ENCODE results near the gene DPM3. TPM values are rescaled to one million over a fixed set of nuclear protein-coding genes. Genes with fewer than 3 reads are reported as not detected.

The DPM3 gene
- total RNA-seq, 1 experiment from 2014 or later = 27.8 TPM

GRCh38 chr1:155187456-155187891 is 47.1 kb upstream of the DPM3 start:
- BruUV-seq (replicated peaks) = no TSS peak
- Histone ChIP-seq H3K4me3 (ENCODE audit: low read depth, low read length) (no peak overlapping the region), H3K27me3 (replicated peaks; ENCODE audit: control insufficient read depth, insufficient read depth, low read length) (no peaks in the 10 kb centered on the region), H3K4me1 (peaks cover 21% of the 10 kb centered on the region), H3K9me3 (no peaks in the 10 kb centered on the region), H3K36me3 (ENCODE audit: control insufficient read depth, insufficient read depth, low read length) (no peaks in the 10 kb centered on the region)
- Mint-ChIP-seq H3K36me3 (ENCODE audit: insufficient read depth, unreplicated experiment) (peaks cover 7% of the 10 kb centered on the region), H3K4me1 (ENCODE audit: low read depth, unreplicated experiment) (peaks cover 18% of the 10 kb centered on the region), H3K9me3 (ENCODE audit: unreplicated experiment) (no peaks in the 10 kb centered on the region), H3K27me3 (ENCODE audit: insufficient read depth, unreplicated experiment) (no peaks in the 10 kb centered on the region), H3K27ac (ENCODE audit: unreplicated experiment) (no peak overlapping the region), H3K4me3 (ENCODE audit: unreplicated experiment) (no peak overlapping the region)
- ChIA-PET CTCF (no interaction called here), POLR2A (no interaction called here)
- no peak for DNase-seq
- intact Hi-C loops (cut with micrococcal nuclease; ENCODE audit: unreplicated experiment) = no loop called here
- TF ChIP-seq CTCF (IDR thresholded peaks at IDR 0.05; ENCODE audit: insufficient read depth in 1 of 2, low read depth in 1 of 2, low read length in 1 of 2, severe bottlenecking in 1 of 2, unreplicated experiment in 1 of 2) = no peak

- H3K36me3 ChIP-seq (ENCODE audit: control insufficient read depth, insufficient read depth, low read length) = no peaks in the 10 kb centered on the region
- H3K27me3 Mint-ChIP-seq (ENCODE audit: insufficient read depth, unreplicated experiment) = no peaks in the 10 kb centered on the region
- no peaks in the 10 kb centered on the region for H3K27me3 ChIP-seq (replicated peaks; ENCODE audit: control insufficient read depth, insufficient read depth, low read length)
- H3K9me3 Mint-ChIP-seq (ENCODE audit: unreplicated experiment) = no peaks in the 10 kb centered on the region
- ChIA-PET CTCF (no interaction called here), POLR2A (no interaction called here)
- H3K36me3 Mint-ChIP-seq (ENCODE audit: insufficient read depth, unreplicated experiment) = peaks cover 7% of the 10 kb centered on the region
- H3K4me3 Mint-ChIP-seq (ENCODE audit: unreplicated experiment) = no peak overlapping the region
- H3K27ac Mint-ChIP-seq (ENCODE audit: unreplicated experiment) = peak overlapping the region; percentile 53
- H3K4me1 ChIP-seq = peaks cover 21% of the 10 kb centered on the region
- intact Hi-C loops (cut with micrococcal nuclease; ENCODE audit: unreplicated experiment) = no loop called here
- BruUV-seq (replicated peaks) = no TSS peak
- no peaks in the 10 kb centered on the region for H3K9me3 ChIP-seq
- no peak overlapping the region for H3K4me3 ChIP-seq (ENCODE audit: low read depth, low read length)
- no peak for TF ChIP-seq CTCF (IDR thresholded peaks at IDR 0.05; ENCODE audit: insufficient read depth in 1 of 2, low read depth in 1 of 2, low read length in 1 of 2, severe bottlenecking in 1 of 2, unreplicated experiment in 1 of 2)
- peak in 1 of 2 experiments; percentile 27 for DNase-seq
- H3K4me1 Mint-ChIP-seq (ENCODE audit: low read depth, unreplicated experiment) = peaks cover 18% of the 10 kb centered on the region
Measured at GRCh38 chr1:155186794-155187455, 46.6 kb upstream of the DPM3 start.

GRCh38 chr1:155186067-155186793 is 45.9 kb upstream of the DPM3 start:
- no peak for TF ChIP-seq CTCF (IDR thresholded peaks at IDR 0.05; ENCODE audit: insufficient read depth in 1 of 2, low read depth in 1 of 2, low read length in 1 of 2, severe bottlenecking in 1 of 2, unreplicated experiment in 1 of 2)
- Mint-ChIP-seq H3K4me1 (ENCODE audit: low read depth, unreplicated experiment) (peaks cover 18% of the 10 kb centered on the region), H3K27ac (ENCODE audit: unreplicated experiment) (peak overlapping the region; percentile 53), H3K4me3 (ENCODE audit: unreplicated experiment) (peak overlapping the region; percentile 38), H3K9me3 (ENCODE audit: unreplicated experiment) (no peaks in the 10 kb centered on the region), H3K36me3 (ENCODE audit: insufficient read depth, unreplicated experiment) (peaks cover 7% of the 10 kb centered on the region), H3K27me3 (ENCODE audit: insufficient read depth, unreplicated experiment) (no peaks in the 10 kb centered on the region)
- no peaks in the 10 kb centered on the region for H3K27me3 ChIP-seq (replicated peaks; ENCODE audit: control insufficient read depth, insufficient read depth, low read length)
- BruUV-seq (replicated peaks) = no TSS peak
- peaks cover 21% of the 10 kb centered on the region for H3K4me1 ChIP-seq
- ChIA-PET POLR2A (no interaction called here), CTCF (no interaction called here)
- no peak overlapping the region for H3K4me3 ChIP-seq (ENCODE audit: low read depth, low read length)
- DNase-seq = peak in 1 of 2 experiments; percentile 38
- no peaks in the 10 kb centered on the region for H3K9me3 ChIP-seq
- no peaks in the 10 kb centered on the region for H3K36me3 ChIP-seq (ENCODE audit: control insufficient read depth, insufficient read depth, low read length)
- intact Hi-C loops (cut with micrococcal nuclease; ENCODE audit: unreplicated experiment) = no loop called here

Measured in Caco-2 (cell line).